CD1c-positive myeloid dendritic cell (primary cell): ENCODE measurements around the gene ITFG1.
"Not testable (repeated sequence)": the region's sequence is repeated elsewhere in the genome, so short reads cannot be mapped to it uniquely, and the experiment has no call there.

ENCODE experiments used
- DNase-seq: peaks from one replicate; pipeline ENCODE4 v3.0.0-alpha.2; 2016; ENCODE audit errors: extremely low spot score

ITFG1 gene

DNA sequence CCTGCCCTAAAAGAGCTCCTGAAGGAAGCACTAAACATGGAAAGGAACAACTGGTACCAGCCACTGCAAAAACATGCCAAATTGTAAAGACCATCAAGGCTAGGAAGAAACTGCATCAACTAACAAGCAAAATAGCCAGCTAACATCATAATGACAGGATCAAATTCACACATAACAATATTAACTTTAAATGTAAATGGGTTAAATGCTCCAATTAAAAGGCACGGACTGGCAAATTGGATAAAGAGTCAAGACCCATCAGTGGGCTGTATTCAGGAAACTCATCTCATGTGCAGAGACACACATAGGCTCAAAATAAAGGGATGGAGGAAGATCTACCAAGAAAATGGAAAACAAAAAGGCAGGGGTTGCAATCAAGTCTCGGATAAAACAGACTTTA is 136.6 kb downstream of the ITFG1 start:
- DNase-seq: not testable (repeated sequence)

DNA sequence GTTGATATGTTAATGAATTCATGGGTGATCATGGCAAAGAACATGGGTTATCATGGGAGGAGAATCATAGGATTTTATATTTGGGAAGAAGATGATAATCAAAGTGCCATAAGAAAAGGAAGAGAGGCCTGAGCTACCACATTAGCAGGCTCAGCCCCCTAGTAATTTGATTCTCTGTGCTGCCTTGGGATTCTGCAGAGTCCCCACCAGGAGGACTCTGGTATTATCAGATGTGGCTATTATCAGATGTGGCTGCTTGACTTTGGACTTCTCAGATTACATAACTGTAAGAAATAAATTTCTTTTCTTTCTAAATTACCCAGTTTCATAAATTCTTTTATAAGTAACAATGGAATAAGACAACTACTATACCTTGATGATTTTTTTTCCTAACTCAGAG is 137.6 kb downstream of the ITFG1 start:
- no peak for DNase-seq

DNA sequence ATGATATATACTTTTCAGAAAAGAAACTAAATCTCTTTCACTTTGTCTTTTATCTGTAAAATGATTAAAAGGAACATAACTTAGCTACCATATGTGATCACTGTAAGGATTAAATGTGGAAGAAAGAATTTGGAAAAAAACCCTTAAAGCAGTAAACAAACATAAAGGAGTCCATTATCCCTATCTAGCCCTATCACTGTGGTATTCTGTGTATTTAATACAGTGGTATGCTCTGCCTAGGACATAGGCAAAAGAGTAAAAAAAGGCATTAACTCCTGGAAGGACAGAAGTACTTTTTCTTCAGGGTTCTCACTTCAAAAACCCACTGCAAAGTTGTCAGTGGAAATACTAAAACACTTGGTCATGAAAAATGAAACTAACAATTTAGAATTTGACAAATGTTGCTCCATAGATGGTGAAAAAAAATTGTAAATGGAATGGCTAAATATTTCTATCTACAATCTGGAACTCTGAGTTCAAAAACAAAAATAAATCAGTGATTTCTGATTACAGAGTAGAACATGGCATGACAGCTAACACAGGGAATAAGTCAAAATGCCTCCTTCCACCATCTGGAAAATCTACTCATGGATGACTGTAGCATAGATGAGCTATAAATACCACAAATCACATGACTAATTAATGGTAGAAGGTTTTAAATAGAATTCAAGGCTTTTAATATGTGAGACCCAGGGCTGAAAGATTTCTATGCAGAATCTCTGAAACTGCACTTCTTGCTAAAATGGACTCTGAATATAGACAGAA is 140.1 kb downstream of the ITFG1 start:
- DNase-seq: no peak

DNA sequence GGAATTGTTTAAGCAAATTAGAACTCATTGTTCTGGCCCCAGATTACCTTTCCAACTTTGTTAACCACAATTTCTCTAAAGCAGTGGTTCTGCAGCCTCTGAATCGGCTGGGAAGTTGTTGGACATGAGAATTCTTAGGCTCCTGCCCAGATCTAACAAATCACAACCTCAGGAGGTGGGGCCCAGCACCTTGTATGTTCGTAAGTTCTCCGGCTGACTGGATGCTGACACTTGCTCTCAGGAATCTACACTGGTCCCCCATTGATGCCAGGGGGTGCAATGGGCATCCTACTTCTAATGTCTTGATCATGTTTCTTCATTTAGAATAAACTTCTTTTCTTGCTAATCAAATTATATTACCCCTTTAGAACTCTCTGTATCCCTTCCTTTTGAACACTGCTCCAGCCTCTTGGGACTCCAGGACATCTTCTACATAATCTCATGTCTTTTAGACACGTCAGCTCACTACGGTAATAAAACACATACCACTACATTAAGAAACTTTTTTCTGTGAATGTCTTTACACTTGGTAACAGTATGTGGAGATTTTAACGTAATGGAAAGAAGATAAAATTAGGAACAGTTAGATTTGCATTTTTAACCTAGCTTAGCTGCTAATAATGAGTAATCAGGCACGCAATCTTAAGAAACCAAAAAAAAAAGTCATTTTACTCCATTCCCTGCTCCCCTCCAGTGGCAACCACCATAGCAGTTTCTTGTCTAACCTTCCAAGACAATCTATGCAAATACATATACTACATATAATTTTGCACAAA is 143.2 kb downstream of the ITFG1 start:
- no peak for DNase-seq

DNA sequence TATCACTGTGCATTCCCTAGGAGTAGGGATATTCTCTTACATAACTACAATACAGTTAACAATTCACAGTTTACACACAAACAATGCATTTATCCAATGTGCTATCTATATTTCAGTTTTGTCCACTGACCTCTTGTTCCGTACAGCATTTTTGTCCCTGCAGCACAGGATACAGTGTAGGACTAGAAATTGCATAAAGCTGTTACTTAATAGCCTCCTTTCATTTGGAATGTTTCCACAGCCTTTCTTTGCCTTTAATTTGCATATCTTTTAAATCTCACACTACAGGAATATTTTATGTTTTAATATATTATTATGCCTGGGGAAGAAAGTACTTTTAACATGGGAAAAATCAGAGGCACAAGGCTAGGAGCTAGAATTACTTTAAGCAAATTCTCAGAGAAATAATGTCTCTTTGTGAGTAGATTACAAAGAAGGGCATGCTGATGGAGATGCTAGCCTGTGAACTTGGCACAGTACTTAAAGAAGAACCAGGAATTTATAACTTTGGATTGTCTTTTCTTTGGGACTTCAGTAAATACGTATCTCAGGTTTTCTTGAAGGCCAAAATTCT is 144.3 kb downstream of the ITFG1 start:
- no peak for DNase-seq

DNA sequence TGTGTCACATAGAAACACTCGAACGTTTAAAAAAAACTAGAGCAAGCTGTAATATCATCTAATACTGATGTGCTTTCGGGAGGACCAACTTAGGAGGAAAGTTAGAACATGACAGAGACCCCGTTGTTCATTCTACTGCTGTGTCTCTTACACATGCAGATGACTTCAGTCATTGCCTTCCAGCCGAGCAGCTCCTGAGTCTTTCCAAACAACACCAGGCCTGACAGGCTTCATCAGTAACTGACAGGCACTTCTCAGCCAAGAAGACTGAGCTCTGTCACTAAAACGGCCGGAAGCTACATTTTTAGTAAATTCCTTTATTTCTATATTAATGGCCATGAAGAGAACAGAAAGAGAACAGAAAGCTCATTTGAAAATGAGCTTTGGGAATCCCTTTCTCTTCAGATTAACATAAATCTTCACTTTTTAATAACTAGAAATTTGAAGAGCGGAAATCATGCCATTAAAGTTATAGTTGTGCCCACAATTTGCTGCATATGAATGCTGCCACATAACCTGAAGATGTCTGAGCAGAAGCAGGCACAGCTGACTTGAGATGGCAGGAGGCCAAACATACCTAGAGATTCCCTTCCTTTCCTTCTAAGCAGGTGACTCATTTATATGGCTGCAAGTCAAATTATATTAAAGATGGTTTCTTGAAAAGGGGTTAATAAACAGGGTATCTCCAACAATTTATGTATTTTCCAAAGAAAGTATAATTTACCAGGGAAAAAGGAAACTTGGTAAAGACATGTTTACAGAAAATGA is 148.9 kb downstream of the ITFG1 start:
- DNase-seq: no peak

DNA sequence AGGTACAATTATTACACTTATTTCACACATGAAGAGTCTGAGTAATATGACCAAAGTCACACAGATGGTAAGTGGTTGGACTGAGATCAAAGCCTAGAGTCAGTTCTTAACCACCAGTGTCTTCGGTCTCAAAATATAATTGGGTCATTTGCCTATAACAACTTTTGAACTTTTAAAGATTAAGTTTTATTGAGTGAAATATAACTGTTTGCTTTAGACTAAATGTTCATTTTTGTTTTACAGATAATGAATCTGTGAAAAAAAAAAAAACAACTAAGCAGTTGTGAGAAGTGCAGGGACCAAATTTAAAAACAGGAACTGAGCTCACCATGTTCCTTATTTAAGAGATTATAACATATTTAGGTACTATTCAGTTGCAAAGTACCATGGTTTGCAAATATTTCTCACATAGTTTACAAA is 150.1 kb downstream of the ITFG1 start:
- peak; percentile 4 for DNase-seq

DNA sequence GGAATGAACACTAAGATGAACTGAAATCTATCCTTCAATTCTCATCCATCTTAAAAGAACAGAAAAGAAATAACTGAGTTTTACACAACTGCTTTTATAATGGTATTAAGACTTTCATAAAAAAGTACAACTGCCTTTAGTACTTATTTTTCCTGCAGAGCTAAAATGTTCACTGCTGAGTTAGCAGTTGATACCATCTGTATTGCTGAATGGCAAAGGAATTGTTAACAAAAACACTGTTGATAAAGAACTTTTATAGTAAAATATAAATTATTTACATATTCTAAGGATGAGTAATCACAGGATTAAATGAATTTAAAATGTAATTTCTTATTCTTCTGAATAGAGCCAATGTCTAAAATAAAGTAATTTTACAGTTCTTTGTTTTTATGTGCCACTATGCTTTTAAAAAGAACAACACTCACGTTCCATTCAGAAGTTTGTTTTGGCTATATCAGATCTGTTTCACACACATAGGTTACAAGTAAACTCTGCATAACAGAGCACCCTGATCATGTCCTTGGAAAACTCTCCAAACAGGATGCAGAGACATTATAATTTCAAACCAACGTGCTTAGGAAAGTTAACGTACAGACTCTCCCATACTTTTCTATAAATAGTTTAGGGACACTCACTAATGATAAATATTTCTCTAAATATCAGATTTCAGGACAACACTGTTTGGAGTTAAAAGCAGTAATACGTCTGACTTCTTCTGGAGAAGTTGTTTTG is 151.1 kb downstream of the ITFG1 start:
- DNase-seq: no peak

DNA sequence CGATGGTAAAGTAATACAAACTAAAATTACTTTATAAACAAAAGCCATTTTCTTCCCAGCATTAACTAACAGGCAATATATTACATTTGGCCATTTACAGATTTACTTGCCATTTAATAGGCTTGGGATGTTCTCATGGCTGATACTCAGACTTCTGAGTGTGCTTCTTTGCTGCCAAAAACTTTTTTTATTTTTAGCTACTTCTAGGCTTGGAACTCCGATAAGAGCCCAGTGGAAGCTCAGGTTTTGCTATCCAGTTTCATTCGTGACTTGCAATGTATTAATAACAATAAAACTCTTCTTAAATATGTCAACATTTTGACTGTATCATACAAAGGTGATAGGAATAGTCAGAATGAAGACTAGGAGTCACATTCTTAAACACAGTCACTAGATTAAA is 152.3 kb downstream of the ITFG1 start:
- DNase-seq: no peak

DNA sequence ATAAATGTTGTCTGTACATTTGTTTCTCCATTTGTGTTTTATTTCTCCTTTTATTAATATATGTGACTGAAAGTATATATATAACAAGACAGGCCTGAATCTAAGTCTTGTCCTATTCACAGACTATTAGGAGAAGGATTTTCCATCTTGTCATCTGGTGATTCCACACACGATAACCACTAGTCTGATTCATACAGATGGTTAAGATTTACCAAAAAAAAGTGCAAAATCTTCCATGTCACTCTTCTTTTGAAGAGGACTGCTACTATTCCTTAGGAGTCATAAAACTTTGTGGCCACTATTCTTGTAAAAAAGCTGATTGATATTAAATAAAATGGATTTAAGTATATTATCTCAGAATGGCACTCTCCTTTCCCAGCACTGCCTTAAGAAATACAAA is 156.3 kb downstream of the ITFG1 start:
- no peak for DNase-seq

DNA sequence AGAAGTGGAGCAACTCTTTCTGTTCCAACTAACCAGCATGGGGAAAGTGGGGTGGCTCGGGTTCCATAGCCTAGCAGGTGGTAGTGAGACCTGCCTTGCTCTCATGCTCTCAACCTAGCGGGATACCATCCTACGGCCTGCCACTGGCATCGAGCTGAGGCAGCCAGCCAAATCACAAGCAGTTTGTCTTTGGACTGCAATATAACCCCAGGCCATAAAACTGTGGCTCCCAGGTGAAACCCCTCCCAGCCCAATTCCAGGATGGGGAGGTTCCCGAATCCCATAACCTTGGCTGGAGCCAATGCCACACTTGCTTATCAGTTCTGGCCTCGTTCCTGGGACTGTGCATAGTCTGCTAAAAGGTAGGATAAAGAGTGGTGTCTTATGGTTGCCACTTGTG is 161.3 kb downstream of the ITFG1 start:
- no peak for DNase-seq

DNA sequence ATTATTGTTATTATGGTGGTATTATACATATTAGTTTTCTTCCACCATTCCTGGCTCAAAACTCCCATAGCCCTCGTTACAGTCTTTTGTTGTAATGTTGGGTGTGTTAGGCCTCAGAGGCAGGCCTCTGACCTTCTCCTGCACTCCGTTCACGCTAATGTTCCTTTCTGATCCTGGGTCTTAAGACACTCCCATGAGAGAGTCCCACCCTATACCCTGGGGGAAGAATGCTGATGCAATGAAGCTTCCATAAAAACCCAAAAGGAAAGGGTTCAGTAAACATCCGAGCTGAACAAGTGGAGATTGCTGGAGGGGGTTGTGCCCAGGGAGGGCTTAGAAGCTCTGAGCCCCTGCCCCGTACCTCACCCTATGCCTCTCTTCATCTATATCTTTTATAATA is 175.9 kb downstream of the ITFG1 start:
- DNase-seq: no peak

DNA sequence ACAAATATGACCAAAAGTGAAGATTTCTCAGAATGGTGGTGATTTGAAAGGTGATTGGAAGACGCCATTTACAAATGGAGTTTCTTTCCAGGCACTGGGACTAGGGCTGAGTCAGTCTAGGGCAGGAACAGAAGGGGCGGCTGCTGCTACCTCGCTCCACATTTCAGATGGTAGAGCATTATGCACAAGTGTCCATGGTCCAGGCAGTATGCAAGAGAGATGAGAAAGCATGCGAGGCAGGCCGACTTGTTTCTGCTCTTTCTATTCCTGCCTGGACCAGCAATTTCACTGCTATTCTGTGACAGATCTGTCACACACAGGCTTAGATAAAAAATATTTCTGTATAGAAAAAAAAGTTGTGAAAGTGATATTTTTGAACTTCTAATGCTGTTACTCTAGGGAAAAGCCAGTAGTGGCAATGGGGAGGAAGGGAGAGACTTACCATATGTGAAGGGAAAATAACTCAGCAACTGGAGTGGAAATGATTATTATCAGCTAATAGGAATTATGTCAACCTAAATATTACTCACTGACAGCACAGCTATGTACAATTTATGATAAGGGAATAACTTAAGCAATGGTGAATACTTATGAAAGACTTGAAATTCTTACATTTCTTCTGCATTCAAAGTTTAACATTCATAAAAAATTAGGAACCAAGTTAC is 182.4 kb downstream of the ITFG1 start:
- no peak for DNase-seq

DNA sequence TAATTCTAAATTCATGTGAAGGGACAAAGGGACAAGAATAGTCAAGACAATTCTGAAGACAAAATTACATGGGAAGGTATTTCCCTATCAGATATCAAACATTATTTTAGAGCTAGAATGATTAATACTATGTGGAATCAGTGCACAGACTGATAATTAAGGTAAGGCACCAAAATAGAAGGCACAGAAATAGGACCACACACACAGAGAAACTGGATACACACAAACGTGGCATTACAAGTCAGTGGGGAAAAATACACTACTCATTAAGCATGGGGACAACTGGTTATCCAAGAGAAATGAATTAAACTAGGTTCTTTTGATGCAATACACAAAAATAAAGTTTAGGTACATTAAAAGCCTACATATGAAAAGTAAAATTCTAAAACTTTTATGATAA is 184.3 kb downstream of the ITFG1 start:
- DNase-seq: no peak

DNA sequence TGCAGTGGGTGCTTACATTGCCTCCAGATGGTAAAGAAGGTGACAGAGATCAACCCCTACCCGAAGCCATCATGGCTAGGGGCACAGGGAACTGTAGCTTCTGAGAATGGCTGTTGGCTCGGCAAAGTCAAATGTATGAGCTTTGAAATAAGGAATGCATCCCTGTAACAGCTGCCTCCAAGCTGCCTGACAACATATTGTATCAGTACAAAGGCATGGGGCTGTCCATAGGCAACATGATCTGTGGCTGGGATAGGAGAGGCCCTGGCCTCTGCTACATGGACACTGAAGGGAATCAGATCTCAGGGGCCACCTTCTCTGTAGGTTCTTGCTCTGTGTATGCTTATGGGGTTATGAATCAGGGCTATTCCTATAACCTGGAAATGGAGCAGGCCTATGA is 197.9 kb downstream of the ITFG1 start:
- no peak for DNase-seq

DNA sequence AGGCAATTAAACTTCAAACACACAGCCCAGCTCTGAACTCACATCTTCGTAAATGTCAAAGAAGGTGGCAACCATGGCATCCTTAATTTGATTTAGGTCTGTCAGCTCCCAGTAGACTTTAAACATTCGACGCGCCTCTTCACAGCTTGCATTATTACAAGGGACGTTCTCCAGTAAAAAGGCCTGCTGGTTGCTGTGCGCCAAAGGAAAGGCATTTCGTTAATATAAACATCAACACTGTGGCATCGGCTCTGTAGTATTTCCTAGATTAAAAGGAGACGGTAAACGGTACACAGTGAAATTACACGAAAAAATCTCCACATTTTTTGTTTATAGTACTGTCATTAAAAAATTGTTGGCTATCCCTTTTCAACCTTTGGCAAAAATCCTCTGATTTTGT is 200.4 kb downstream of the ITFG1 start:
- DNase-seq: no peak

DNA sequence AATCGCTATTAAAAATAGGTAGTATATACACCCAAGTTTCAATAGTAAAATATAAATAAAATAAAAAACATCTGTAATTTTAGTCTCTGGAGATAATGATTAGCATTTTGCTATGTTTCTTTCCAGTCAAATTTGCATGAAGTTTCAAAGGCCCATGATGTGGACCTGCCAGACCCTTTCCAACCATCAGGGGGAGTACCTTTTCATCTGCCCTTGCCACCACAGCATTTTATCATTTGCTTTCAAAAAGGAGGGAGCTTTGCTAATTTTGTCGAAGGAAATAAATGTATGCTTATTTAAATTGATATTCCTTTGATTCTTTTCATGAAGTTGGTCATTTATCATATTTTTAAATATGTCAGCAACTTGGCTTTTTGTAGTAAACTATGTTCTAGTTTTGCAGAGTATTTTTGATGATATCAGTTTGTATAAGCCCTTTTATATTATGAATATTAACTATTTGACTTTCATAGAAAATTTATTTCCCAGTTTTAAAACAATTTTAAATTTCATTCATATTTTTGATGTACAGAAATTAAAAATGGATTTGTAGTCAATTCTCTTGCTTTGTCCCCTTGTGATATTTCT is 201.9 kb downstream of the ITFG1 start:
- DNase-seq: no peak

DNA sequence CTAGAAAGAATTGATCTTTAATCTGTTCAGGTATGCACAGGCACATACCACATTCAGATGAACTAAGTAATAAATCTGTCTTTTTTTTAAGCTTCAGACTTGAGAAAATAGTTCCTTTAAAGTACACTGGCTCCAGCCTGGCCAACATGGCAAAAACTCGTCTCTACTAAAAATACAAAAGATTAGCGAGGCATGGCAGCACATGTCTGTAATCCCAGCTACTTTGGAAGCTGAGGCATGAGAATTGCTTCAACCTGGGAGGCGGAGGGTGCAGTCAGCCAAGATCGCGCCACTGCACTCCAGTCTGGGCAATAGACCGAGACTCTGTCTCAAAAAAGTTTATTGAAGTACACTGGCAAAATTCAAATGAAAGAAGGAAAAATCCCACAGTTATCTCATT is 206.1 kb downstream of the ITFG1 start:
- DNase-seq: no peak

DNA sequence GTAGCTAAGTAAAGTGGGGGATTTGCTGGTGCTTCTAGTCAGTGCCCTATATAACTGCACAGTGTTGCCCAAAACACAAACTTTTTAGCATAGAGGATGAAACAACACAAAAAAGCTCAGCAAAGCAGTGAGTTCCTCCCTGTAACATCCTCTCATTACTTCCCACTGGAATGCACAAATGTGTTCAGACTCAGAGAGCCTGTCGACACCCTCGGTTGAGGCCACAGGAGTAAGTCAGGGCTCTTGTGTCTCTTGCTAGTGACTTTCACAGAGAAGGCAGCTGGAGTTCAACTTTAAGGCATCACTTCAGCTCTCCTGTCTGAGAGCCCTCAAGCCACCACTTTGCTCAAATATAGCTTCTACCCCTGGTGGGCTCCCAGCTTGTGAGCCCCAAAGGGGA is 209.9 kb downstream of the ITFG1 start:
- no peak for DNase-seq

DNA sequence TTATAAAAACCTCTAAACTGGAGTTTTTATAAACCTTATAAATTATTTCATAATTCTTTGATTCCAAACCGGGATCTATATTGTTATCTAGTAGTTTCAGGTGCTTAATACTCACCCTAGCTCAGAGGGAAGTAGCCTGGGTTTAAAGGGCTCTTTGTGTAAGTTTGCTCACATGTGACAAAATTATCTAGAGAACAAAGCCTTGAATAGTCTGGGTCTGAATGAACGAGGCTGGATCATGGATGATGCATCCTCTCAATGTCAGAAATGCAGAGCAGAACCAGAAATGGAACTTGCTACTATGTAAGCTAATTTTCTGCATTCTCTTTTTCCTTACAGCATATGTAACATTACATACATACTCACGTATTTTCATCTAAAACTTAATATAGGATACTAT is 213.2 kb downstream of the ITFG1 start:
- no peak for DNase-seq

DNA sequence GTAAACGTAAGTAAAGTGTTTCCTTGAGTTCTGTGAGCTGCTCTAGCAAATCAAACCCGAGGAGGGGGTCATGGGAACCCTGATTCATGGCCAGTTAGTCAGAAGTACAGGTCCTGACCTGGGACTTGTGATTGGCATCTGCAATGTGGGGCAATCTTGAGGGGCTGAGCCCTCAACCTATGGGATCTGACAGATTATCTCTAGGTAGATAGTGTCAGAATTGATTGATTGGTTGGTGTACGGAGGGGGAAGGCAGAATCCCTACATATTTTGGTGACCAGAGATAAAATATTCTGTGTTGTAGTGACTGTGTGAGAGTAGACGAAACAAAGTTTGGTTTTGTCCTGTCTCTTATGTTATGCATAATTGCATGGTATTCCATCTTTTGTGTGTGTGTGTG is 216.7 kb downstream of the ITFG1 start:
- no peak for DNase-seq
